Keratinocyte (primary cell): ENCODE data around the gene GNPNAT1.

Experiments
- CTCF ChIP-seq, 3 experiments: IDR thresholded peaks in 1 of 3; conservative IDR thresholded peaks in 1 of 3; optimal IDR thresholded peaks in 1 of 3; 2 replicates in 2 of 3; 3 replicates in 1 of 3; pipeline versions ENCODE3 to v1.5.1; 2011; ENCODE audit warnings: low read length in 3 of 3, mild to moderate bottlenecking in 3 of 3, moderate library complexity in 2 of 3, control low read depth in 1 of 3, inconsistent platforms in 1 of 3; ENCODE audit not compliant: insufficient read depth in 2 of 3; ENCODE audit errors: extremely low read depth in 1 of 3
- EZH2 ChIP-seq: IDR thresholded peaks from one replicate; pipeline ENCODE4 v1.6.1; 2012; ENCODE audit warnings: inconsistent platforms, mild to moderate bottlenecking, low read length, moderate library complexity

GRCh38 chr14:52808101-52808500, 16.7 kb upstream of the GNPNAT1 start:
- no peak for TF ChIP-seq CTCF (optimal IDR thresholded peaks at IDR 0.05 in 1 of 3, IDR thresholded peaks at IDR 0.05 in 1 of 3, conservative IDR thresholded peaks at IDR 0.05 in 1 of 3; ENCODE audit: extremely low read depth in 1 of 3, insufficient read depth in 2 of 3, low read length in 3 of 3)
- TF ChIP-seq EZH2, result no peak
